SU-DHL-6 (cell line): ENCODE results near the gene PPP1R12B.
"Not testable (repeated sequence)": the region's sequence is repeated elsewhere in the genome, so short reads cannot be mapped to it uniquely, and the experiment has no call there.

Experiments used
- H2AFZ ChIP-seq: fragments of 200-600 bp; sonication (generic); 2 replicates; pipeline ENCODE4 v1.6.1; 2014; ENCODE audit warnings: low read depth, mild to moderate bottlenecking, moderate library complexity, mixed read lengths, antibody characterized with exemption, low read length; ENCODE audit not compliant: severe bottlenecking
- H3F3A ChIP-seq: fragments of 200-600 bp; shearing (Covaris generic); 2 replicates; pipeline ENCODE4 v1.6.0; 2016; ENCODE audit warnings: antibody characterized with exemption, mild to moderate bottlenecking; ENCODE audit not compliant: insufficient read depth
- H3K27ac ChIP-seq: fragments of 200-600 bp; sonication (generic); 2 replicates; pipeline ENCODE4 v1.5.1; 2016; ENCODE audit warnings: low read depth, mild to moderate bottlenecking, low read length, moderate library complexity, mixed read lengths
- H3K27me3 ChIP-seq: fragments of 200-600 bp; sonication (generic), shearing (Covaris generic); 2 replicates; pipeline ENCODE4 v1.6.0; 2014; ENCODE audit warnings: mild to moderate bottlenecking, low read length
- H3K36me3 ChIP-seq: fragments of 200-600 bp; sonication (generic); 2 replicates; pipeline ENCODE4 v1.6.1; 2014; ENCODE audit warnings: mild to moderate bottlenecking, low read length, mixed read lengths
- H3K4me2 ChIP-seq: fragments of 300-600, 200-600 bp; shearing (Covaris generic), sonication (generic); 2 replicates; pipeline ENCODE4 v1.6.0; 2014; ENCODE audit warnings: low read length, low read depth, mild to moderate bottlenecking; ENCODE audit not compliant: poor library complexity, severe bottlenecking
- H3K4me3 ChIP-seq: fragments of 200-600 bp; sonication (generic); 2 replicates; pipeline ENCODE4 v1.5.1; 2014; ENCODE audit warnings: antibody characterized with exemption, low read length, mild to moderate bottlenecking, mixed read lengths; ENCODE audit not compliant: insufficient read depth, poor library complexity, severe bottlenecking
- H3K79me2 ChIP-seq: fragments of 200-600 bp; sonication (generic); 2 replicates; pipeline ENCODE4 v1.6.1; 2014; ENCODE audit warnings: mild to moderate bottlenecking, low read length, moderate library complexity; ENCODE audit not compliant: insufficient read depth
- H3K9ac ChIP-seq: fragments of 200-600 bp; sonication (generic); 2 replicates; pipeline ENCODE4 v1.7.0; 2014; ENCODE audit warnings: mild to moderate bottlenecking, low read length
- H3K9me2 ChIP-seq: fragments of 200-600 bp; sonication (generic); replicated peaks from 2 replicates; pipeline ENCODE4 v1.6.1; 2014; ENCODE audit warnings: low read length; ENCODE audit not compliant: insufficient read depth
- H3K9me3 ChIP-seq: fragments of 200-600 bp; sonication (generic); 2 replicates; pipeline ENCODE4 v1.6.1; 2014; ENCODE audit warnings: low read length, mixed read lengths; ENCODE audit not compliant: insufficient read depth
- H4K20me1 ChIP-seq: fragments of 200-600 bp; sonication (generic); 2 replicates; pipeline ENCODE4 v1.6.1; 2014; ENCODE audit warnings: low read depth, mild to moderate bottlenecking, antibody characterized with exemption, low read length, moderate library complexity, mixed read lengths
- CTCF ChIP-seq: fragments of 200-600 bp; sonication (generic); IDR thresholded peaks from one replicate; pipeline ENCODE4 v1.5.1; 2017; ENCODE audit warnings: antibody characterized with exemption, mild to moderate bottlenecking, low read length, moderate library complexity; ENCODE audit not compliant: insufficient read depth, poor library complexity, severe bottlenecking
- EZH2phosphoT487 ChIP-seq: fragments of 200-600 bp; sonication (generic), shearing (Covaris generic); conservative IDR thresholded peaks from 2 replicates; pipeline ENCODE4 v1.6.1; 2018; ENCODE audit warnings: mild to moderate bottlenecking, antibody characterized with exemption, low read length, moderate library complexity, mixed read lengths

Gene PPP1R12B

GRCh38 chr1:202627841-202628565, 279.5 kb downstream of the PPP1R12B start:
- TF ChIP-seq CTCF (no peak), EZH2phosphoT487 (no peak)
- Histone ChIP-seq H3K36me3 (no peaks in the 10 kb centered on the region), H3K9me2 (no peaks in the 10 kb centered on the region), H3K4me3 (no peak overlapping the region), H3K27me3 (no peaks in the 10 kb centered on the region), H3K4me2 (no peak overlapping the region), H3K9ac (no peak overlapping the region), H3F3A (no peaks in the 10 kb centered on the region), H4K20me1 (no peaks in the 10 kb centered on the region), H3K27ac (no peak overlapping the region), H3K79me2 (no peaks in the 10 kb centered on the region), H3K9me3 (no peaks in the 10 kb centered on the region), H2AFZ (no peak overlapping the region)

DNA sequence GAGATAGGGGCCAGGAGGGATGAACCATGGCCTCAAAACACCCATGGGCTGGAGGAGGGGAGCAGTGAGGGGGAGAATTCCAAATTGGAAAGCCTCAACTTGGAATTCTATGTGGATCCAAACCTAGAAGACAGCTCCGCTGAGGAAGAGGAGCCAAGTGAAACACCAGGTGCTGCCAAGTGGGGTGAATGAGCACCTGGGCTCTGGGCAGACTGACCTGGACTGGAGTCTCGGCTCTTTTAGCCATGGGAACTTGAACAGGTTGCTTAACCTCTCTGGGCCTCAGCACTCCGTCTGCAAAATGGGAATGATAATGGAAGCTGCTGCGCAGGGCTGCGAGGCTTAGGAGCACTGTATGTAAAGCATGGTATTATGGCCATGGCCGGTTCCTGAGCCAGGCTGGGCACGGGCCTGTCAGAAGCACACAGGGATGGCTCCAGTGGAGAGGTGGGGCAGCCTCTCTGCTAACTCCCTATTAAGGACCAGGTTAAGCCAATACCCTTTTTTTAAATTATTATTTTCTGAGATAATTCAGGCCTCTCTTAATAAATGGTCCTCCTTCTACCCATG, 280.2 kb downstream of the PPP1R12B start:
- Histone ChIP-seq H3K9me2 (no peaks in the 10 kb centered on the region), H3K4me3 (no peak overlapping the region), H3K9me3 (no peaks in the 10 kb centered on the region), H3K27me3 (no peaks in the 10 kb centered on the region), H3K9ac (no peak overlapping the region), H2AFZ (no peak overlapping the region), H3K79me2 (no peaks in the 10 kb centered on the region), H3K27ac (no peak overlapping the region), H4K20me1 (no peaks in the 10 kb centered on the region), H3F3A (no peaks in the 10 kb centered on the region), H3K4me2 (no peak overlapping the region), H3K36me3 (no peaks in the 10 kb centered on the region)
- TF ChIP-seq CTCF (no peak), EZH2phosphoT487 (no peak)

DNA sequence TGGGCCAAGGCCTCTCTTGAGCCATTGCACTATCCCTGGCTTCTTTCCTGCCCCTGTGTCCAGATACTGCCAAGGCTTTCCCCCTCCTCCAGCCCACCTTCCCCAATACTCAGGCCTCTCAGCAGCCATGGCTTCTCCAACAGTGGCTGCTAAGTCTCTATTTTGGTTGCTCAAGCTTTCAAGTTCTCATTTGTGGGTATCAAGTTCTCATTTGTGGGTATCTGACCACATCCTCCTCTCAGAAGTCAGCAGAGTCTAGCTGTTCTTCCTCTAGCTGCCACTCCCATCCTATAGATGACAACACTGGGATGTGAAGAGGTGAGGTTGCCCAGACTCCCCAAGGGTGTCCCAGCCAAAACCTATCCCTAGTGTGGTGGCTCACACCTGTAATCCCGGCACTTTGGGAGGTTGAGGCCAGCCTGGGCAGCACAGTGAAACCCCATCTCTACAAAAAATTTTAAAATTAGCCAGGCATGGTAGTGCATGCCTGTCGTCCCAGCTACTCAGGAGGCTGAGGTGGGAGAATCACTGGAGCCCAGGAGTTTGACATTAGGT, 280.8 kb downstream of the PPP1R12B start:
- H2AFZ ChIP-seq, H3K9ac ChIP-seq, H4K20me1 ChIP-seq, H3K79me2 ChIP-seq, H3K4me2 ChIP-seq, H3K9me3 ChIP-seq, H3K4me3 ChIP-seq, H3K9me2 ChIP-seq, H3F3A ChIP-seq, H3K27me3 ChIP-seq, H3K27ac ChIP-seq, H3K36me3 ChIP-seq: not testable (repeated sequence)

DNA sequence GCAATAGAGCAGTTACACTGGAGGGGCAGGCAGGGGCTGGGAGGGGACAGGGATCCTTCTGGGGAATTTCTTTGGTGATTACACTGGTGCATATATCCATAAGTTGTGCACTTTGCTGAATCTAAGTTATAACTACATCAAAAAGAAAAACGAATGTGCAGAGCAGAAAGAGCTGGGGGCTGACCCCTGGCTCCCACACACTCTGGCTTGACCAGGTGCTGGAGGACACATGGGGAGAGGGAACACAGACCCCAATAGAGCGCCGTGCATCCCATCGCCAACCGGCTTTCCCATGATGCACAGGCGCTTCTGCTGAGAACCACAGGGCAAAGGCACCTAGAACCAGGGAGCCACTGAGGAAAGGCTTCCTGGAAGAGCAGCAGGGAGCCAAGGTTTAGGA, 281.6 kb downstream of the PPP1R12B start:
- H4K20me1 ChIP-seq, H3K4me3 ChIP-seq, H3K79me2 ChIP-seq, H3K9me2 ChIP-seq, H3K27ac ChIP-seq, H2AFZ ChIP-seq, H3K4me2 ChIP-seq, H3K36me3 ChIP-seq, H3K27me3 ChIP-seq, H3F3A ChIP-seq, H3K9me3 ChIP-seq, H3K9ac ChIP-seq: not testable (repeated sequence)
